ENCODE data around the gene ACCSL. TPM values are rescaled to one million over a fixed set of nuclear protein-coding genes. Genes with fewer than 3 reads are reported as not detected.

ACCSL gene
- polyA plus RNA-seq, 3 donors: not detected

DNA sequence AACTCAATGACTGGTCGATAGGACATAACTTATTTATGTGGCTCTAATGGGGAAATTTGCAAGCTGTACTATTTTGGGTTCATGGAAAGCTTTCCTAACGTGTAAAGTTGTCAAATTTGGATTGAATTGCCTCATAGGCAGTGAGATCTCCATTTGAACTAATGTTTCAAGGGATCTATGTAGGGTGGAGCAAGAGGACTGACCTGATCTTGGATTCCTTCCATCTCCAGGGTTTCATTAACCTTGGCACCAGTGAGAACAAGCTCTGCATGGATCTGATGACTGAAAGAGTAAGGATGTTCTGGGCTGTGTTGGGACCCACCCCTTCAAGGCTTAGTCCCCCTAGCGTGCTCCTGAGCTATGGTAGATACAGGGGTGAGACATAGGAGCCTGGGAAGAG lies 2.1 kb downstream of the ACCSL start:
- no peak for DNase-seq
- Histone ChIP-seq H3K27me3 (ENCODE audit: control insufficient read depth in 2 of 2, insufficient read depth in 2 of 2, low read length in 2 of 2) (no peaks in the 10 kb centered on the region), H3K27ac (ENCODE audit: low read depth in 1 of 2, low read length in 2 of 2) (no peak overlapping the region), H3K36me3 (replicated peaks in 1 of 2; ENCODE audit: control insufficient read depth in 1 of 2, insufficient read depth in 2 of 2, low read length in 2 of 2) (no peaks in the 10 kb centered on the region), H3K9me3 (replicated peaks in 1 of 2; ENCODE audit: control insufficient read depth in 1 of 2, insufficient read depth in 1 of 2, low read length in 2 of 2) (no peaks in the 10 kb centered on the region), H3K79me2 (ENCODE audit: insufficient read depth, low read length) (no peaks in the 10 kb centered on the region), H4K20me1 (ENCODE audit: insufficient read depth, low read length) (no peaks in the 10 kb centered on the region), H3K4me3 (replicated peaks in 1 of 3; ENCODE audit: low read depth in 2 of 3, low read length in 3 of 3) (no peak overlapping the region), H3K4me2 (replicated peaks; ENCODE audit: extremely low read depth, low read length, poor library complexity, severe bottlenecking) (no peak overlapping the region), H2AFZ (ENCODE audit: insufficient read depth, low read depth, low read length, poor library complexity, severe bottlenecking) (no peak overlapping the region), H3K4me1 (ENCODE audit: control insufficient read depth in 1 of 2, insufficient read depth in 2 of 2, low read length in 2 of 2) (no peaks in the 10 kb centered on the region), H3K9ac (ENCODE audit: insufficient read depth, low read length, poor library complexity, severe bottlenecking) (no peak overlapping the region)
- Mint-ChIP-seq H3K36me3 (no peaks in the 10 kb centered on the region), H3K4me1 (no peaks in the 10 kb centered on the region), H3K27me3 (ENCODE audit: low read depth in 3 of 3) (peaks cover 1 to 5% (median 4%) of the 10 kb centered on the region in 3 donors), H3K4me3 (no peak overlapping the region), H3K27ac (no peak overlapping the region), H3K9me3 (peaks cover 0 to 8% (median 0%) of the 10 kb centered on the region in 7 donors)
- intact Hi-C loops (cut with micrococcal nuclease): no loop called here
- 73% methylated on average over 1 of the region's 3 CpGs for WGBS (ENCODE audit: insufficient coverage)
- no peak for TF ChIP-seq CTCF (IDR thresholded peaks at IDR 0.05)

GRCh38 chr11:44051171-44051570 lies 3.4 kb downstream of the ACCSL start:
- Histone ChIP-seq H3K9ac (ENCODE audit: insufficient read depth, low read length, poor library complexity, severe bottlenecking) (no peak overlapping the region), H3K79me2 (ENCODE audit: insufficient read depth, low read length) (no peaks in the 10 kb centered on the region), H3K4me1 (ENCODE audit: control insufficient read depth in 1 of 2, insufficient read depth in 2 of 2, low read length in 2 of 2) (no peaks in the 10 kb centered on the region), H3K4me2 (replicated peaks; ENCODE audit: extremely low read depth, low read length, poor library complexity, severe bottlenecking) (no peak overlapping the region), H3K27ac (ENCODE audit: low read depth in 1 of 2, low read length in 2 of 2) (no peak overlapping the region), H3K27me3 (ENCODE audit: control insufficient read depth in 2 of 2, insufficient read depth in 2 of 2, low read length in 2 of 2) (no peaks in the 10 kb centered on the region), H3K36me3 (replicated peaks in 1 of 2; ENCODE audit: control insufficient read depth in 1 of 2, insufficient read depth in 2 of 2, low read length in 2 of 2) (no peaks in the 10 kb centered on the region), H2AFZ (ENCODE audit: insufficient read depth, low read depth, low read length, poor library complexity, severe bottlenecking) (no peak overlapping the region), H3K4me3 (replicated peaks in 1 of 3; ENCODE audit: low read depth in 2 of 3, low read length in 3 of 3) (no peak overlapping the region), H3K9me3 (replicated peaks in 1 of 2; ENCODE audit: control insufficient read depth in 1 of 2, insufficient read depth in 1 of 2, low read length in 2 of 2) (no peaks in the 10 kb centered on the region), H4K20me1 (ENCODE audit: insufficient read depth, low read length) (no peaks in the 10 kb centered on the region)
- Mint-ChIP-seq H3K9me3 (peaks cover 0 to 8% (median 0%) of the 10 kb centered on the region in 7 donors), H3K27me3 (ENCODE audit: low read depth in 3 of 3) (peaks cover 1 to 8% (median 2%) of the 10 kb centered on the region in 3 donors), H3K4me1 (no peaks in the 10 kb centered on the region), H3K36me3 (no peaks in the 10 kb centered on the region), H3K4me3 (no peak overlapping the region), H3K27ac (no peak overlapping the region)
- intact Hi-C loops (cut with micrococcal nuclease): no loop called here
- no peak for DNase-seq
- TF ChIP-seq CTCF (IDR thresholded peaks at IDR 0.05): no peak
- WGBS (ENCODE audit: insufficient coverage): 97% methylated on average over 3 of the region's 4 CpGs
